ENCODE results near the gene ZFYVE28.

Gene ZFYVE28

DNA sequence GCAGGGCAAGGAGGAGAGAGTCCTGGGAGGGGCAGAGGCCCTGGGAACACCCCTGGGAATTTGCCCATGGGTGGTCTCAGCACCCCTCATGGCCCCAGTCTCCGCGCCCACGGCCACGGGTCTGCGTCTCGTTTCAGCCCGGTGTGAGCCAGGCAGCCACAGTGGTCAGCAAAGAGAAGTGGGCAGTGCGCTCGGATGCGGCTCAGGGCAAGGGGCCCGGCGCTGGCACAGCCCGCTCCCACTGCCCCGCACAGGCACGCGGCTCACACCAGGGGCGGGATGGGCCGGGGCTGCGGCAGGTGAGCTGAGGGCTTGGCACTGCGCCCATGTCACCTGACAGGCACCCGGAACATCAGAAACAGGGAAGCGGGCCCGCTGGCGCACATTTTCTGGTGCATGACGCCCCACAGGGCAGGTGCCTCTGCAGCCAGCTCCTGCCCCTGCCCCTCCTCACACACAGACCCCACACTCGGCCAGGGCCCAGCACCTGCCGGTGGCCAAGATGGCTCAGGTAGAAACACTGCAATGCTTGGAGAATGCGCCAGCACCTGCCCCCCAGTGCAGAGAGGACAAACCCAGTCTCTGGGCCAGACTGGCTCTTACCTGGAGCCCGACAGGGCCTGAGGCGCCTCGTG is 114.6 kb downstream of the ZFYVE28 start:
- no peak for TF ChIP-seq FOXK2 (IDR thresholded peaks at IDR 0.05)
- TF ChIP-seq L3MBTL2 (conservative IDR thresholded peaks at IDR 0.05): no peak
- no peak for TF ChIP-seq TARDBP (IDR thresholded peaks at IDR 0.05)
- no peak for TF ChIP-seq ZNF384 (IDR thresholded peaks at IDR 0.05)
- TF ChIP-seq ARNT (IDR thresholded peaks at IDR 0.05): no peak
- no peak for TF ChIP-seq HDGF (IDR thresholded peaks at IDR 0.05; ENCODE audit: borderline replicate concordance)
- no peak for TF ChIP-seq CTBP1 (IDR thresholded peaks at IDR 0.05; ENCODE audit: borderline replicate concordance)
- TF ChIP-seq SUZ12 (IDR thresholded peaks at IDR 0.05): no peak
- no peak for TF ChIP-seq ELF4 (IDR thresholded peaks at IDR 0.05)
- no peak for TF ChIP-seq BHLHE40 (IDR thresholded peaks at IDR 0.05; ENCODE audit: borderline replicate concordance)
- no peak for TF ChIP-seq FOXM1 (IDR thresholded peaks at IDR 0.05; ENCODE audit: borderline replicate concordance)
- POLR2A ChIA-PET: no interaction called here
- DNase-seq (ENCODE audit: extremely low spot score): no peak
- CTCF ChIA-PET: no interaction called here

DNA sequence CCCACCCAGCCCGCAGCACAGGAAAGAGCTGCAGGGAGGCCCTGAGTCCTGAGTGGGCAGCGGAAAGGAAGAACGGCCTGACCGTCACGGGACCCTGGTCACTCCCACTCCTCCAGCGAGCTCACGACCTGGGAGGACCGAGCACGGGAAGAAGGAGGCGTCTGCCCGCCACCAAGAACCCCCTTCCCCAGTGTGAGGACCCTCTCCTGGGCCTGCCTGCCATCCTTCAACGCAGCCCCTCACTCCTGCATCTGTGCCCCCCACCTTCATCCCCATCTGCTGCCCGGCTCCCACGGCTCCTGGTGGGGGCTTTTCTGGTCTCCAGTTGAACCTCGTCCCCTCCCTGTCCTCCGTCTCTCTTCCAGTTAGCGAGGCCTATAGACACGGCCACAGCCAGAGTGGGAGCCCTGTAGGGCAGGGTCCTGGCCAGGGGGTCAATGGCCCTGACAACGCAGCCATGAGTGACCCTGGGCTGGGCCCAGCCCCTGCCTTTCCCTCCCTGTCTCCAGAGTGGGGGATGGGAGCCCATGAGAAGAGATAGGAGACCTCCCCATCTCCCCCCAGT is 115.2 kb downstream of the ZFYVE28 start:
- ChIA-PET CTCF (no interaction called here), POLR2A (no interaction called here)
- no peak for DNase-seq (ENCODE audit: extremely low spot score)
- TF ChIP-seq BHLHE40 (IDR thresholded peaks at IDR 0.05; ENCODE audit: borderline replicate concordance): no peak
- TF ChIP-seq, protein P1, sequence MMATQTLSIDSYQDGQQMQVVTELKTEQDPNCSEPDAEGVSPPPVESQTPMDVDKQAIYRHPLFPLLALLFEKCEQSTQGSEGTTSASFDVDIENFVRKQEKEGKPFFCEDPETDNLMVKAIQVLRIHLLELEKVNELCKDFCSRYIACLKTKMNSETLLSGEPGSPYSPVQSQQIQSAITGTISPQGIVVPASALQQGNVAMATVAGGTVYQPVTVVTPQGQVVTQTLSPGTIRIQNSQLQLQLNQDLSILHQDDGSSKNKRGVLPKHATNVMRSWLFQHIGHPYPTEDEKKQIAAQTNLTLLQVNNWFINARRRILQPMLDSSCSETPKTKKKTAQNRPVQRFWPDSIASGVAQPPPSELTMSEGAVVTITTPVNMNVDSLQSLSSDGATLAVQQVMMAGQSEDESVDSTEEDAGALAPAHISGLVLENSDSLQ (IDR thresholded peaks at IDR 0.05): no peak

DNA sequence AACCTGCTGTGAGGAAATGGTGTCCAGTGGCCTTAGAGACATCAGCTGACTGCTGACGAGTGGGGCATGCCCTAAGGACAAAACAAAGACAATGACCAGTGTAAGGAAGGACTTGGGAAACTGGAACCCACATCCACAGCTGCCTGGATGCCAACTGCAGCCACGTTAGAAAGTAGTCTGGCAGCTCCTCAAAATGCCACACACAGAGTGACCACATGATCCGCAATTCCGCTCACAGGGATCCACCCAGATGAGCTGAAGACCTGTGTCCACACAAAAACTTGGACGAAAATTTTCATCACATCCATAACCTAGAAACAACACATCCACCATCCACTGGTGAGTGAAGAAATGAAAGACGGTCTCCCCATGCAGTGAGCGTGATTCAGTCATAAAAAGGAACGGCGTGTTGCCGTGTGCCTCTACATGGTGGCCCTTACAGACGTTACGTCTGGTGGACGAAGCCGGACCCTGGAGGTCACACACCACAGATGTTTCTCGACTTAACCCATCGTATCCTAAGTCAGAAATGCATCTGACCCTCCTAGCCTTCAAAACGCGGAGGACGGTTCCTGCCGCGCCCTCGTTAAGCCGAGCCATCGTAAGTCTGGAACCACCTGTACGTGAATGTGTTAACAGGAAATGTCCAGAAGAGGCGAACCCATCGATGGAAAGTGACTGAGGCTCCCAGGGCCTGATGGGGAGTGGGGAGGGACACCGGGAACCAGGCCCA is 115.9 kb downstream of the ZFYVE28 start:
- ChIA-PET CTCF (no interaction called here), POLR2A (no interaction called here)
- TF ChIP-seq, protein P1 (IDR thresholded peaks at IDR 0.05): no peak
- TF ChIP-seq CTBP1 (IDR thresholded peaks at IDR 0.05; ENCODE audit: borderline replicate concordance): no peak
- no peak for TF ChIP-seq HDGF (IDR thresholded peaks at IDR 0.05; ENCODE audit: borderline replicate concordance)
- TF ChIP-seq BHLHE40 (IDR thresholded peaks at IDR 0.05; ENCODE audit: borderline replicate concordance): no peak
- TF ChIP-seq FOXM1 (IDR thresholded peaks at IDR 0.05; ENCODE audit: borderline replicate concordance): no peak
- TF ChIP-seq SP1 (IDR thresholded peaks at IDR 0.05): no peak
- no peak for TF ChIP-seq SUZ12 (IDR thresholded peaks at IDR 0.05)
- no peak for TF ChIP-seq L3MBTL2 (conservative IDR thresholded peaks at IDR 0.05)
- TF ChIP-seq NFRKB (IDR thresholded peaks at IDR 0.05): no peak
- no peak for TF ChIP-seq ELF4 (IDR thresholded peaks at IDR 0.05)
- TF ChIP-seq FOXK2 (IDR thresholded peaks at IDR 0.05): no peak
- TF ChIP-seq ARNT (IDR thresholded peaks at IDR 0.05): no peak
- no peak for TF ChIP-seq TARDBP (IDR thresholded peaks at IDR 0.05)
- no peak for TF ChIP-seq FOXA1 (IDR thresholded peaks at IDR 0.05)
- TF ChIP-seq LEF1 (IDR thresholded peaks at IDR 0.05; ENCODE audit: borderline replicate concordance): no peak
- TF ChIP-seq ZNF384 (IDR thresholded peaks at IDR 0.05): no peak

DNA sequence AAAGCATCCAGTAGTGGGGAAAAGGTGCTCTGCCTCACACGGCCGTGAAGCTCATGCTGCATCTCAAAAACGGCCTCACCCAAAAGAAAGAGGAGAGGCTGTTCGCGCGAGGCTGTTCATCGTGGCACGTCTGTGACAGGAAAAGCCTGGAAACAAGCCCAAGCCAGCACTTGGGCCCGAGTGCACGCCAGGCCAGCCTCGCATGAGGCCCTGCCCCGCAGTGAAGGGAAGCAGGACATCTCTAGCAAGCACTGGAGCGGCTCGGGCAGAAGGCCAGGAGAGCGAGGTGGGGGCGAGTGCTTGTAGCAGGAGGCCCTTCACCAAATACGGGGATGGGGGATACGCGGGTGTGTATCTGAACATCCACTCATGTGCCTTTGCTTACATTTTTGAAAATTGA is 116.6 kb downstream of the ZFYVE28 start:
- DNase-seq (ENCODE audit: extremely low spot score): no peak
- TF ChIP-seq FOXA1 (IDR thresholded peaks at IDR 0.05): no peak
- CTCF ChIA-PET: no interaction called here
- POLR2A ChIA-PET: no interaction called here

More for the DNA sequence above, 115.9 kb downstream of the ZFYVE28 start:
- DNase-seq (ENCODE audit: extremely low spot score): no peak

DNA sequence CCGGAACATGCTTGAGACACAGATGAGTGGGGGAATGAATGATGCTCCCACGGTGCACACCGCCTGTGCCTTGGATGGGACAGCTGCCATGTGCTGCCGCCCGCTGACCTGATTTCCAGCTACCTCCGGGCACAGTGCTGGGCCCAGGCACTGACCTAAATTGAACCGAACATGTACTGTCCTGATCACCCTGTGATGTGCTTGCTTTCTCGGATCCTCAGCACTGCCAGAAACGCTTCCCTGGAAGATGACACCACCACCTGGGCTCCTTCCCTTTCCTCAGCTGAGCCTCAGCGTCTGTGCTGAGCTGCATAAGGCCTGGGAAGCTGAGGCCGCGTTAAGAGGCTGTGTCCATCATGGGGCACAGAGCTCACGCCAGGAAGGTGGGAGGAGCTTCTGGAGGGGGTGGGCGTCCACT is 117.2 kb downstream of the ZFYVE28 start:
- ChIA-PET POLR2A (no interaction called here), CTCF (no interaction called here)
- no peak for DNase-seq (ENCODE audit: extremely low spot score)
- TF ChIP-seq LEF1 (IDR thresholded peaks at IDR 0.05; ENCODE audit: borderline replicate concordance) (no peak), L3MBTL2 (conservative IDR thresholded peaks at IDR 0.05) (no peak), FOXK2 (IDR thresholded peaks at IDR 0.05) (no peak), SUZ12 (IDR thresholded peaks at IDR 0.05) (no peak), CTBP1 (IDR thresholded peaks at IDR 0.05; ENCODE audit: borderline replicate concordance) (no peak), FOXA1 (IDR thresholded peaks at IDR 0.05) (no peak), ELF4 (IDR thresholded peaks at IDR 0.05) (no peak), HDGF (IDR thresholded peaks at IDR 0.05; ENCODE audit: borderline replicate concordance) (no peak), ARNT (IDR thresholded peaks at IDR 0.05) (no peak), NFRKB (IDR thresholded peaks at IDR 0.05) (no peak), TARDBP (IDR thresholded peaks at IDR 0.05) (no peak), FOXM1 (IDR thresholded peaks at IDR 0.05; ENCODE audit: borderline replicate concordance) (no peak), SP1 (IDR thresholded peaks at IDR 0.05) (no peak), BHLHE40 (IDR thresholded peaks at IDR 0.05; ENCODE audit: borderline replicate concordance) (no peak), ZNF384 (IDR thresholded peaks at IDR 0.05) (no peak)
- TF ChIP-seq, protein P1 (IDR thresholded peaks at IDR 0.05): no peak

DNA sequence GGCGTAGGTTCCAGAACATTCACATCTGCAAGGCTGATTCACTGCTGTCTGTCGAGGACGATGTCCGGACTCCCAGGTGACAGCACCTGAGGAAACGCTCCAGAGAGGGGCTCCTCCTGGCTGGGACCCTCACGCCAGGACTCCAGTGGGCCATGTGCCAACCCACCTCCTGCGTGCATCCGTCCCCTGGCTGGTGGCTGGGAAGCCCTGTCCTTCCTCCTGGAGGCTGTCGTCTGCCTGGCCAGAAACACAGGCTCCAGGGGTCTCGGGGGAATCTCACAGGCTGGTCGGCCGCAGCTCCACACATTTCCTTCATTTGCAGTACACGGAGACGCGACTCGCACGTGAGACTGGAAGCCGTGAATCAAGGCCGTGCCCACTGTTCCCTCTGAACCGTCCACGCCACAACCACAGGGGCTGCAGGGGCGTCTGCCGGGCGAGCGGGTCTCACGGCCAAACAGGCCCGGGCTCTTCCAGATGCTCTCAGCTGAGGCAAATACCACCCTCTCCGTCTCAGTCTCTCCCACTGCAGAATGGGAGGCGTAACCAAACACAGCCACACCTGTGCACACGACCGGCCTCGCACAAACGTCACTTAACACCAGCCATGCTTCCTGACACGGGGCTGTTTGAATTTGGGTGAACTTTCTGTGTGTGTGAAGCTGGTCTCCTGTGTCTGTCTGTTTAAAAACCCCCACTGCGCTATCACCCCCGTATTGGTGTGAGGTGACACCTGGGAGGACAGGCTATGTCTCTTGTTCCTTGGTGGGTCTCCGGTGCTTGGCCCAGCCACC is 117.8 kb downstream of the ZFYVE28 start:
- no peak for DNase-seq (ENCODE audit: extremely low spot score)
- POLR2A ChIA-PET: no interaction called here
- no peak for TF ChIP-seq NFRKB (IDR thresholded peaks at IDR 0.05)
- TF ChIP-seq, protein P1 (IDR thresholded peaks at IDR 0.05): no peak
- no peak for TF ChIP-seq HDGF (IDR thresholded peaks at IDR 0.05; ENCODE audit: borderline replicate concordance)
- TF ChIP-seq FOXK2 (IDR thresholded peaks at IDR 0.05): no peak
- TF ChIP-seq CTBP1 (IDR thresholded peaks at IDR 0.05; ENCODE audit: borderline replicate concordance): no peak
- no peak for TF ChIP-seq TARDBP (IDR thresholded peaks at IDR 0.05)
- TF ChIP-seq ZNF384 (IDR thresholded peaks at IDR 0.05): no peak
- TF ChIP-seq SUZ12 (IDR thresholded peaks at IDR 0.05): no peak
- no peak for TF ChIP-seq L3MBTL2 (conservative IDR thresholded peaks at IDR 0.05)
- TF ChIP-seq FOXA1 (IDR thresholded peaks at IDR 0.05): no peak
- TF ChIP-seq BHLHE40 (IDR thresholded peaks at IDR 0.05; ENCODE audit: borderline replicate concordance): no peak
- TF ChIP-seq ELF4 (IDR thresholded peaks at IDR 0.05): no peak
- TF ChIP-seq LEF1 (IDR thresholded peaks at IDR 0.05; ENCODE audit: borderline replicate concordance): no peak
- no peak for TF ChIP-seq SP1 (IDR thresholded peaks at IDR 0.05)
- no peak for TF ChIP-seq ARNT (IDR thresholded peaks at IDR 0.05)
- no peak for TF ChIP-seq FOXM1 (IDR thresholded peaks at IDR 0.05; ENCODE audit: borderline replicate concordance)
- CTCF ChIA-PET: no interaction called here

Measured in HEK293T (cell line).